ENCODE results near the gene TMEM60. TPM values are rescaled to one million over a fixed set of nuclear protein-coding genes. Genes with fewer than 3 reads are reported as not detected.

The TMEM60 gene
- total RNA-seq, 2 experiments from 2014 or later, result 25.0 to 25.4 TPM

DNA sequence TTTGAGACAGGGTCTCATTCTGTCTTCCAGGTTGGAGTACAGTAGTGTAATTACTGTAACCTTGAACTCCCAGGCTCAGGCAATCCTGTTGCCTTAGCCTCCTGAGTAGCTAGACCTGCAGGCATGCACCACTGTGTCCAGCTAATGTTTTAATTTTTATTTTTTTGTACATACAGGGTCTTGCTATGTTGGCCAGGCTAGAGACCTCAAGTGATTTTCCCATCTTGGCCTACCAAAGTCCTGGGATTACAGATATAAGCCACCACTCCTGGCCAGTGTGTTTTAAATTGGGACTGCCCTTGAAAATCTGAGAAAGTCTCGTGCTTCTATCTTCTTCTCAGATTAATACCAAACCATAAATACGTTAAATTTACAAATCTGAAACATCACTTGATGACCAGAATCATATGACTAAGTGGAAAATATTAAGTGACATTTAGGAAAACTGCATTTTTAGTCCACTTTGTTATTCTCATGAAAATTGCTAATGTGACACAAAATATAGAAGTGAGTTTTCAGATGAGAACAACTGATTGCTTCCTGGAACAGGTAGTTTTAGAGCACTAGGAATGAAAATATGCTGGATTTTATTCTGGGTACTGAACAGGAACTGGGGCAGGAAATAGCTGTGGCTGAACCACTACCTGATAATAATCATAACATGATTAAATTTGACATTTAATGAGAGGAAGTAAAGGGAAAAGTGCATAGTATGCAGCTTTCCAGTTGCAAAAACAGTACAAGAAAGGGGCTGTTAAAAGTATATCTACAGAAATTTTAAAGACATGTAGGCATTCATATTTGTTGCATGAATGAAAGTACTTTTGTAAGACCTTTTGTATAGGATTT lies 4.5 kb upstream of the TMEM60 start:
- H3K4me3 Mint-ChIP-seq, result peak overlapping the region; percentile 59
- H3K4me1 Mint-ChIP-seq, result peaks cover 69% of the 10 kb centered on the region
- H3K36me3 Mint-ChIP-seq (ENCODE audit: low read depth), result peaks cover 82% of the 10 kb centered on the region
- CTCF ChIA-PET, result interaction anchor here (2.6 kb wide), 1 partner anchor 31 kb away, joined by 9 read pairs; no protein-coding TSS in a partner anchor
- peak overlapping the region; percentile 91 for H3K27ac Mint-ChIP-seq
- H3K9me3 Mint-ChIP-seq, result peaks cover 29% of the 10 kb centered on the region
- POLR2A ChIA-PET, result interaction anchor here (1.1 to 4.4 kb wide), 6 partner anchors 10 to 217 kb away, joined by 3 to 40 read pairs (median 20); partner anchors contain the start of gene RSBN1L
- no peaks in the 10 kb centered on the region for H3K27me3 Mint-ChIP-seq
- DNase-seq, result no peak

DNA sequence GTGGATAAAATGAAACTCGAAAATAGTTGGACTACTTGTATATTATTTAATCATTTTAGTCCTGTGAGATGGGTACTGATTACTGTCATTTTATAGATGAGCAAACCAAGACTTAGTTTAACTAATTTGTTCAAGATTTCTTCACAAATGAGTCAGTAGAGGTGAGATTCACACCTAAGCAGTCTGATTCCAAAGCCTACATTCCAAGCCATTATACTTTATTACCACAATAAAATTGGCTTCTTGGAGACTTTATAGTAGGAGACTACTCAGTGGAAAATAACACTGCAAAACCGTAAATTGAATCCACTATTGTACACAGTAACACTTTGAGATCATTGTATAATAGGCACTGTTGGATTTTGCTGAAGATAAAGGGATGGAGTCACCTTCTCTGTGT lies 2.5 kb upstream of the TMEM60 start:
- Mint-ChIP-seq H3K4me1 (peaks cover 75% of the 10 kb centered on the region), H3K27me3 (no peaks in the 10 kb centered on the region), H3K4me3 (peak overlapping the region; percentile 92), H3K36me3 (ENCODE audit: low read depth) (peaks cover 76% of the 10 kb centered on the region), H3K27ac (peak overlapping the region; percentile 87), H3K9me3 (peaks cover 10% of the 10 kb centered on the region)
- POLR2A ChIA-PET, result interaction anchor here (3.4 to 3.5 kb wide), 2 partner anchors 29 to 104 kb away, joined by 23 to 37 read pairs; partner anchors contain the start of gene RSBN1L
- no peak for DNase-seq
- CTCF ChIA-PET, result no interaction called here

DNA sequence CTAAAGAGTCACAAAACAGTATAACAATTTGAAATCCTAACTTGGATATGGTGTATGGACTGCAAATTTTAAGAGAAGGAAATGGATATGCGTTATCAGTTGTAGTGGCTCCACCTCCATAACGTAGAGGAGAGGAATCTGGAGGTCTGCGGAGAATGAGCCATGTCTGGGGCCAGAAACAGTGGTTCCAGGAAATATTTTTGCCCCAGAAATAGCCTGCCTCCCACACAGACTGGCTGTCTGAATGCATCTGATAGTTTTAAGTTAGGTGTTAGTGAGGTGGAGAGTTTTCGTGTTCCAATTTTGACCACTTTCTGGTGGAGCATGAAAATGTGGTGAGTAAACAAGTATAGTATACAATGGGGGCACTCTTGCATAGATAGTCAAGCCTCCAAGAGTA lies 1.9 kb upstream of the TMEM60 start:
- H3K36me3 Mint-ChIP-seq (ENCODE audit: low read depth), result peaks cover 72% of the 10 kb centered on the region
- CTCF ChIA-PET, result interaction anchor here (2.2 kb wide), 1 partner anchor 102 kb away, joined by 7 read pairs; no protein-coding TSS in a partner anchor
- POLR2A ChIA-PET, result interaction anchor here (2.2 to 3.4 kb wide), 4 partner anchors 31 to 114 kb away, joined by 16 to 50 read pairs (median 24); partner anchors contain the start of gene RSBN1L
- H3K27ac Mint-ChIP-seq, result peak overlapping the region; percentile 87
- peaks cover 5% of the 10 kb centered on the region for H3K9me3 Mint-ChIP-seq
- H3K27me3 Mint-ChIP-seq, result no peaks in the 10 kb centered on the region
- peak; percentile 43 for DNase-seq
- H3K4me1 Mint-ChIP-seq, result peaks cover 71% of the 10 kb centered on the region
- peak overlapping the region; percentile 92 for H3K4me3 Mint-ChIP-seq

DNA sequence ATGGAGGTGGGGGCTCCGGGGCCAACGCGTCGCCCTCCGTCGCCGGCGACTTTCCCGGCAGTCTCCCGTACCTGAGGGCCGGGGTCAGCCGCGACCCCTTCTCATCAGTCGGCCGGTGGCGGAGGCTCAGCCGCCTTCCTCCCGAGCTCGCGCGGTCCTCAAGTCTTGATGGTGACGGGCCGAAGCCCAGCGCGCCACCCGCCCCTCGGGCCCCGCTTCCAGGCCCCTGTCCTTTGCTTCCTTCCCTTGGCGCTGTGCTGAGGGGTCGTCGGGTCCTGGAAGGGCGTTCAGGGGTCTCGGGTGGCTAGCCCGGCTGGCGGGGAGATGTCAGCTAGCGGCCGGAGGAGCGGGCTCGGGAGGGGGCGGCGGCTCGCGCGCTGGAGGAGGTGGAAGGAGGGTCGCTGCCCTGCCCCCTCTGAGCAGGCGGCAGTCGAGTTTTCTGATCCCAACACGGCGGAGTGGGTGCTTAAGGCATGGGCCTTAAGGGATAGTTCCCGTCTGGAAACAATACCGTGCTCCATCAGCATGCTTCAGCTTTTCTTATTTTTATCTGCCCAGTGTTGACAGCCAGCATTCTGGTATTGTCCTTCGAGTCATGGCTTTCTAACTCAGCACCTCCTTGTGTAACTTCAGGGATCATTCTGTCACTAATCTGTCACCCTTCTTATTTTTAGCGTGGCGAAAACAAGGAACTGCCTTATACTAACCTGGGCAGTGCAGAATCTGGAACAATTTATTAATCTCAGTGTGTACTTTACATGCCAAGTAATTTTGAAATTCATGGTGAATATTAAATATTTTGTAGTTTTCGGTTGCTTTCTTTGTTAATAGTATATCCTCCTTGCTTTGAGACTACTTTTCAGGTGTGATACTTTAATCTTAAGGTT lies 1.1 kb upstream of the TMEM60 start:
- H3K9me3 Mint-ChIP-seq, result no peaks in the 10 kb centered on the region
- ChIA-PET CTCF (interaction anchor here (0.7 to 2.5 kb wide), 14 partner anchors 26 to 148 kb away, joined by 3 to 13 read pairs (median 5); no protein-coding TSS in a partner anchor), POLR2A (interaction anchor here (0.6 to 3.4 kb wide), 13 partner anchors 9 to 221 kb away, joined by 3 to 50 read pairs (median 5); partner anchors contain the start of gene RSBN1L)
- peaks cover 70% of the 10 kb centered on the region for H3K36me3 Mint-ChIP-seq (ENCODE audit: low read depth)
- H3K4me3 Mint-ChIP-seq, result peak overlapping the region; percentile 92
- DNase-seq, result peak; percentile 38
- H3K27ac Mint-ChIP-seq, result peak overlapping the region; percentile 87
- peaks cover 70% of the 10 kb centered on the region for H3K4me1 Mint-ChIP-seq
- no peaks in the 10 kb centered on the region for H3K27me3 Mint-ChIP-seq

DNA sequence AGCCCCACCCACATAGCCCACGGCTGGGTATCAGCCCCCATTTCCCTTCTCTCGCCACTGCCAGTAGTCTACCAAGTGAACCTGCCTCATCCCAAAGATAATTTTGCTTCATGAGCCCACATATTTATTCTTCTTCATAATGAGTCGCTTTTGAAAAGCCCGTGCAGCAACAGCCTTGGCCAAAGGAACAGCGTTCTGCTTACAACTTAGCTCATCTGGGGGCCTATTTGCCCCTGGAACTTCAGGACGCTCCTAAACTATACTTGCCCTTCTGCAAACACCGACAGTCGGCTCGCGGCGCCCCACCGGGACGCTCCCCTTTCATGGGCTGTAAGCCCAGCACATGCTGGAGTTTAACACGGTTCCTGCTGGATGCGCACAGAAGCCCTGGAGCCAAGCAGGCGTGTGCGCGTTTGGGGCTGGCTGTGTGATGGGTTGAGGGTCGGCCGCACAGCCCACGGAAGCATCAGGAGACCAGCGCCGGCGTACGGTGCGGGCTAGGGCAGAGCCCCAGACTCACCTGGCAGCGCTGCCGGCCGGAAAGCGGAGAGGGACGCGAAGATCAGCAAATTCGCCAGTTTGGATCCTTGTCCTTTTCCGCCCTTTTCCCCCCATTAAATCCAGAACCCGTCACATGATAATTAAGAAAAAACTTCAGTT lies 370 bp downstream of the TMEM60 start:
- H3K9me3 Mint-ChIP-seq, result no peaks in the 10 kb centered on the region
- peak overlapping the region; percentile 92 for H3K4me3 Mint-ChIP-seq
- ChIA-PET CTCF (interaction anchor here (0.6 to 2.5 kb wide), 11 partner anchors 12 to 146 kb away, joined by 3 to 13 read pairs (median 6); no protein-coding TSS in a partner anchor), POLR2A (interaction anchor here (0.9 to 3.4 kb wide), 13 partner anchors 12 to 222 kb away, joined by 3 to 50 read pairs (median 6); partner anchors contain the start of gene RSBN1L)
- peaks cover 67% of the 10 kb centered on the region for H3K36me3 Mint-ChIP-seq (ENCODE audit: low read depth)
- no peak for DNase-seq
- peak overlapping the region; percentile 87 for H3K27ac Mint-ChIP-seq
- H3K4me1 Mint-ChIP-seq, result peaks cover 61% of the 10 kb centered on the region
- H3K27me3 Mint-ChIP-seq, result no peaks in the 10 kb centered on the region

DNA sequence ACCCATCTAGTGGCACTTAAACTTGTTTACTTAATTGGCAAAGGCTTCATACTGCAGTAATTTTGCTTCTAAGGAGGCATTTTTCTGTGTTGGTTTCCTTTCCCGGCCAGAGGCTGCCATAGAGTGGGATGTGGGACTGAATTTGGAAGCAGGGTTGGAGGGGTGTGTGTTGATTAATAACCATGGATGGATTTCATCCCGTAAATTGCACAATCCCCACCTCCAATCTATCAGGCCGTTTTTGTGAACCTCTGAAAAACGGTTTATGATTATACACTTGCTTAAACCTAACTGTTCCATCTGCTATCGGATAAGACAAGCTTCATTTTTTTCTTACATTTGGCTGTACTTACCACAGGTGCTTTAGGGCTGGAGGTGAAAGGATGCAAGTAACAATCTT lies 1.3 kb downstream of the TMEM60 start:
- ChIA-PET CTCF (no interaction called here), POLR2A (interaction anchor here (0.9 to 3.4 kb wide), 4 partner anchors 18 to 114 kb away, joined by 3 to 50 read pairs (median 5); no protein-coding TSS in a partner anchor)
- H3K4me3 Mint-ChIP-seq, result peak overlapping the region; percentile 92

DNA sequence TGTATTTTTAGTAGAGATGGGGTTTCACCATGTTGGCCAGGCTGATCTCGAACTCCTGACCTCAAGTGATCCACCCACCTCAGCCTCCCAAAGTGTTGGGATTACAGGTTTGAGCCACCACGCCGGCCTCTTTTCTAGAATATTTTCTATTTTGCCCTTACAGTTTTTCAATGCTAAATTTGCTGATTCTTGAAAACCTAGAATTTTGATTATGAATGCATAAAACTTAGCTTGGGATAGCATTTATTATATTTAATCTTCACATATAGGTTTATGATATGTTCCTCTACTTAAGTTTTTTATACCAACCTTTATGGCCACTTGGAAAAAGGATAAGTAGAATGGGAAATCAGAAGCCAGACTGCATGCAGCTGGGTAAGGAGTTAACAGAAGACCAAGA lies 2.1 kb downstream of the TMEM60 start:
- Mint-ChIP-seq H3K4me3 (peak overlapping the region; percentile 92), H3K27ac (no peak overlapping the region)

More for the DNA sequence above, 1.3 kb downstream of the TMEM60 start:
- no peak for DNase-seq
- H3K27me3 Mint-ChIP-seq, result no peaks in the 10 kb centered on the region
- H3K27ac Mint-ChIP-seq, result peak overlapping the region; percentile 87
- peaks cover 59% of the 10 kb centered on the region for H3K36me3 Mint-ChIP-seq (ENCODE audit: low read depth)
- H3K4me1 Mint-ChIP-seq, result peaks cover 52% of the 10 kb centered on the region
- H3K9me3 Mint-ChIP-seq, result no peaks in the 10 kb centered on the region

DNA sequence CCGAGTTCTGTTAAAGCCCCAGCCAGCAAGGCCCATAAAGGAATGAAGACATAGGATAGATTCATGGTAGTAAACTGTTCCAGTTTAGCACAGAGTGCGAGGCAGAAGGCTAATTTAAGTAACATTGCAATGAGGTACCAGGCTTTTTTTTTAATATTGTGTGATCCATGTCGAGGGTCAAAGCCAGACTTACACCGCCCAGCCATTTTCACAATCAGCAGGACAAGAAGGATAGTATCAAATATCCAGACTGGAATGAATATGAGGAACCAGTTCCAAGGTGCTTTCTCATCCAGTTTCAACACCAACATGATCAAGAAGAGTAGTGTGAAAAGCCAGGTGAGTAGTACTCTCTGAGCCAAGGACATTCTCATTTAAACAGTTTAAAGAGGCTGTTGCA lies 4.2 kb downstream of the TMEM60 start:
- no peak for DNase-seq
- Mint-ChIP-seq H3K9me3 (no peaks in the 10 kb centered on the region), H3K4me3 (no peak overlapping the region), H3K36me3 (ENCODE audit: low read depth) (peaks cover 36% of the 10 kb centered on the region), H3K27ac (no peak overlapping the region), H3K4me1 (peaks cover 32% of the 10 kb centered on the region), H3K27me3 (no peaks in the 10 kb centered on the region)
- CTCF ChIA-PET, result no interaction called here
- POLR2A ChIA-PET, result no interaction called here

More for the DNA sequence above, 2.1 kb downstream of the TMEM60 start:
- ChIA-PET CTCF (no interaction called here), POLR2A (interaction anchor here (1.0 kb wide), 1 partner anchor 17 kb away, joined by 3 read pairs; no protein-coding TSS in a partner anchor)
- Mint-ChIP-seq H3K27me3 (no peaks in the 10 kb centered on the region), H3K36me3 (ENCODE audit: low read depth) (peaks cover 52% of the 10 kb centered on the region), H3K4me1 (peaks cover 45% of the 10 kb centered on the region), H3K9me3 (no peaks in the 10 kb centered on the region)
- DNase-seq, result no peak

DNA sequence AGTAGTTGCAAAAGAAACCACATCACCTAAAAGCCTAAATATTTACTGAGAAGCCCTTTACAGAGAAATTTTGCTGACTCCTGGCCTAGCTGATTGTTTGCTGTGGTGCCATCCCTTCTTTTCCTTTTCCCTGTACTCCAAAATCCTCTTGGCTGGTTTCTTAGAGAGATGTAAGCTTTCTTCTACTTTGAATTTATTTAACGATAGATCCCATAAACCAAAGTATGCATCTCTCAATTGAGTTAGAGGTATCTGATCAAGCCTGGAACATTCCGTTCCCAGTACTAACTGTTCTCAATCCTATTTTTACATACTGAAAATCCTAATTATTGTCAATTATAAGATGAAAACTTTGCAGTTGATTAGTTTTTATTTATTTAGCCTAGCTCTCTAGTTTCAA lies 6.3 kb downstream of the TMEM60 start:
- H3K4me3 Mint-ChIP-seq, result no peak overlapping the region
- no peak overlapping the region for H3K27ac Mint-ChIP-seq
- no peaks in the 10 kb centered on the region for H3K27me3 Mint-ChIP-seq
- H3K9me3 Mint-ChIP-seq, result no peaks in the 10 kb centered on the region
- POLR2A ChIA-PET, result interaction anchor here (0.6 kb wide), 1 partner anchor 15 kb away, joined by 3 read pairs; no protein-coding TSS in a partner anchor
- peaks cover 25% of the 10 kb centered on the region for H3K4me1 Mint-ChIP-seq
- no peak for DNase-seq
- CTCF ChIA-PET, result no interaction called here
- H3K36me3 Mint-ChIP-seq (ENCODE audit: low read depth), result peaks cover 26% of the 10 kb centered on the region

DNA sequence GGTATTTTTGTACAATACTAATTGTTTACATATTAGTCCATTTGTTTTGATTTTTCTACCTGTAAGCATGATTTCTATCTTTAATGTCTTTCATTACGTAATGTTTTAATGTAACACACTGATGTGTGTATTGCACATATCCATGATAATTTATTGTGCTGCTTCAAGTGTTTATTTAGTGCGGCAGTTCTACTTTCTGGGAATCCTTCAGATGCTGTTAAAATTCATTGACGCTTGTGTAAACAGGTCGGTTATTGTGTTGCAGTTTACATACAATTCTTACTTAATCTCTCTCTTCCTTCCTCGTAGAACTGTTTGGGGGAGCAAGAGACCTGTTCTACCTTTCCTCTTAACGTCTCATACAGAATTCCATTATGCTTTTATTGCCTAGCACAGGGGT lies 6.9 kb downstream of the TMEM60 start:
- peaks cover 24% of the 10 kb centered on the region for H3K36me3 Mint-ChIP-seq (ENCODE audit: low read depth)
- H3K4me3 Mint-ChIP-seq, result no peak overlapping the region
- no peak for DNase-seq
- H3K9me3 Mint-ChIP-seq, result no peaks in the 10 kb centered on the region
- no peaks in the 10 kb centered on the region for H3K27me3 Mint-ChIP-seq
- no peak overlapping the region for H3K27ac Mint-ChIP-seq
- ChIA-PET CTCF (no interaction called here), POLR2A (no interaction called here)
- H3K4me1 Mint-ChIP-seq, result peaks cover 19% of the 10 kb centered on the region

DNA sequence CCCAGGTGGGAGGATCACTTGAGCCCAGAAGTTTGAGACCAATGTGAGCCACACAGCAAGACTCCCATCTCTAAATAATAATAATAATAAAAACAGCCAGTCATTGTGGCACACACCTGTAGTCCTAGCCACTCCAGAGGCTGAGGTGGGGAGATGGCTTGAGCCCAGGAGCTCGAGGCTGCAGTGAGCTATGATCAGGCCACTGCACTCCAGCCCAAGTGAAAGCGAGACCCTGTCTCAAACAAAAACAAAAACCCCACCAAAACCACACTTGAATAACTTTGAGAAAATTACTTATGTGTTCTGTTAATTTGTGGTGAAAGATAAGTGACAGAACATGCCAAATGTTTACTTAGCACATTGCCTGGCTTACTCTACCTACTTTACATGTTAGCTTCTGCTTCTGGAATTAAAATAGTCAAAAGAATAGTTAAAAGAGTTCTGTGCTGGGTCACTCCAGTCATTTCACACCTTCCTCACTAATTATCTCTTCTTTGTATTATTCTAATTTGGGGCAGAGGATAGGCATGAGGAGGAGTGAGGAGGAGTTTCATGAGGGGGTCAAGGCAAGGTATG lies 9.8 kb downstream of the TMEM60 start:
- ChIA-PET POLR2A (no interaction called here), CTCF (interaction anchor here (1.7 kb wide), 1 partner anchor 130 kb away, joined by 3 read pairs; no protein-coding TSS in a partner anchor)
- no peaks in the 10 kb centered on the region for H3K9me3 Mint-ChIP-seq
- peaks cover 3% of the 10 kb centered on the region for H3K4me1 Mint-ChIP-seq
- H3K36me3 Mint-ChIP-seq (ENCODE audit: low read depth), result peaks cover 25% of the 10 kb centered on the region
- H3K27ac Mint-ChIP-seq, result no peak overlapping the region
- H3K27me3 Mint-ChIP-seq, result no peaks in the 10 kb centered on the region
- DNase-seq, result no peak
- no peak overlapping the region for H3K4me3 Mint-ChIP-seq

DNA sequence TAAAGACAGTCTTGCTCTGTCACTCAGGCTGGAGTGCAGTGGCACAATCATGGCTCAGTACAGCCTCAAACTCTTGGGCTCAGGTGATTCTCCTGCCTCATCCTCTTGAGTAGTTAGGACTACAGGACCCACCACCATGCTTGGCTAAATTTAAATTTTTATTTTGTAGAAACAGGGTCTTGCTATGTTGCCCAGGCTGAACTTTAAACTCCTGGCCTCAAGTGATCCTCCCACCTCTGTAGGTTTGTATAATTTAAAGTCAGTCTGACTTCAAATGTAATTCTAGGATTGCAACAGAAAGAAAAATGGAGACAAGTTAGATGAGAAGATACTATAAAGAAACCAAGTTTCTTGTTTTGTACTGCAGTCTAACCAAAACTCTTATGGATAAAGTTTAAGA lies 11.5 kb downstream of the TMEM60 start:
- Mint-ChIP-seq H3K4me3 (no peak overlapping the region), H3K9me3 (no peaks in the 10 kb centered on the region), H3K27ac (no peak overlapping the region), H3K36me3 (ENCODE audit: low read depth) (peaks cover 34% of the 10 kb centered on the region), H3K4me1 (peaks cover 3% of the 10 kb centered on the region), H3K27me3 (no peaks in the 10 kb centered on the region)
- CTCF ChIA-PET, result no interaction called here
- POLR2A ChIA-PET, result no interaction called here
- DNase-seq, result no peak
